ENCODE data around the gene FAM169A. TPM values are rescaled to one million over a fixed set of nuclear protein-coding genes. Genes with fewer than 3 reads are reported as not detected.
"Not testable (repeated sequence)": the region's sequence is repeated elsewhere in the genome, so short reads cannot be mapped to it uniquely, and the experiment has no call there.

Gene FAM169A
- total and polyA plus RNA-seq, 2 experiments from 2014 or later, result 16.9 to 97.7 TPM

- TF ChIP-seq ZNF462 (CRISPR knock-in tag; IDR thresholded peaks at IDR 0.05) (no peak), EZH2 (IDR thresholded peaks at IDR 0.05; ENCODE audit: low read depth, unreplicated experiment) (no peak), NANOG (IDR thresholded peaks at IDR 0.05; ENCODE audit: borderline replicate concordance) (no peak), ZNF114 (CRISPR knock-in tag; IDR thresholded peaks at IDR 0.05) (no peak), ZNF331 (CRISPR knock-in tag; IDR thresholded peaks at IDR 0.05; ENCODE audit: low read depth) (no peak), EZH2phosphoT487 (IDR thresholded peaks at IDR 0.05; ENCODE audit: unreplicated experiment) (no peak)
Measured at GRCh38 chr5:74885170-74885569, 19.0 kb upstream of the FAM169A start (continued).

GRCh38 chr5:74882379-74883134 is 16.4 kb upstream of the FAM169A start:
- peaks cover 14% of the 10 kb centered on the region for H3K27me3 Mint-ChIP-seq (ENCODE audit: insufficient read depth, low read depth, poor library complexity)
- not testable (repeated sequence) for H3K36me3 Mint-ChIP-seq (ENCODE audit: low read depth); H3K4me3 ChIP-seq; H4K20me1 ChIP-seq (replicated peaks; ENCODE audit: insufficient read depth); H3K27me3 ChIP-seq (ENCODE audit: insufficient read depth); H3F3A ChIP-seq (replicated peaks; ENCODE audit: low read depth); H3K36me3 ChIP-seq (ENCODE audit: insufficient read depth); H3K79me2 ChIP-seq (replicated peaks; ENCODE audit: insufficient read depth); H3K9me3 Mint-ChIP-seq; H2AFZ ChIP-seq; H3K9me2 ChIP-seq (ENCODE audit: insufficient read depth)
- Histone ChIP-seq H3K4me1 (ENCODE audit: insufficient read depth) (peaks cover 13% of the 10 kb centered on the region), H3K4me2 (peak overlapping the region; percentile 14), H3K27ac (ENCODE audit: low read depth) (peak overlapping the region; percentile 92)
- H3K4me1 Mint-ChIP-seq, result peaks cover 19% of the 10 kb centered on the region
- H3K27ac Mint-ChIP-seq, result peak overlapping the region; percentile 99
- peak; percentile 14; the same call in 1 of the 2 replicates for TF ChIP-seq POLR2AphosphoS5 (IDR thresholded peaks at IDR 0.05; ENCODE audit: low read depth)
- ATAC-seq (peak; percentile 75), DNase-seq (ENCODE audit: low spot score) (peak; percentile 82)
- H3K4me3 Mint-ChIP-seq, result peak overlapping the region; percentile 56

Measured in GM23338 (cell line).